Retinal pigment epithelial cell (primary cell): Measurements from ENCODE around the gene G2E3.
"Not testable (repeated sequence)": the region's sequence is repeated elsewhere in the genome, so short reads cannot be mapped to it uniquely, and the experiment has no call there.

Experiments
- DNase-seq: peaks from one replicate; pipeline ENCODE4 v3.0.0-alpha.2; 2010; ENCODE audit warnings: low read depth
- H3K4me3 ChIP-seq: 2 replicates; pipeline ENCODE4 v1.5.1; 2011; ENCODE audit warnings: mild to moderate bottlenecking, low read length, control low read depth, moderate library complexity
- TF ChIP-seq, protein P1 (sequence below): conservative IDR thresholded peaks from 2 replicates; pipeline ENCODE4 v1.5.1; 2011; ENCODE audit warnings: low read depth, low read length, control low read depth, inconsistent platforms

G2E3 gene

DNA sequence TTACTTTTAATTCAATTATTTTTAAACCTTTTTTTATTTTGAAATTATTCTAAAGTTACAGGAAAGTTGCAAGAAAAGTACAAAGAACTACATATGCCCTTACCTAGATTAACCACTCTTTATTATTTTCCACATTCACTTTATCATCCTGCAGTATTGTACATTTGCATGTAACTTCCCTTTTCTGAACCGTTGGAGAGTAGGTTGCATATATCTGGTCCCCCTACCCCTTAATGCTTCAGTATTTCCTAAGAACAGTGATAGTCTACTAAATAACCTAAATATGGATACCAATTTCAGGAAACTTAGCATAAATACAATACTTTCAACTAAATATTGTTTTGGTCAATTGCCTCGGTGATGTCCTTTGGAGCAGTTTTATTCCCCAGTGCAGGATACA, 15.0 kb downstream of the G2E3 start:
- DNase-seq: no peak
- TF ChIP-seq, protein P1, sequence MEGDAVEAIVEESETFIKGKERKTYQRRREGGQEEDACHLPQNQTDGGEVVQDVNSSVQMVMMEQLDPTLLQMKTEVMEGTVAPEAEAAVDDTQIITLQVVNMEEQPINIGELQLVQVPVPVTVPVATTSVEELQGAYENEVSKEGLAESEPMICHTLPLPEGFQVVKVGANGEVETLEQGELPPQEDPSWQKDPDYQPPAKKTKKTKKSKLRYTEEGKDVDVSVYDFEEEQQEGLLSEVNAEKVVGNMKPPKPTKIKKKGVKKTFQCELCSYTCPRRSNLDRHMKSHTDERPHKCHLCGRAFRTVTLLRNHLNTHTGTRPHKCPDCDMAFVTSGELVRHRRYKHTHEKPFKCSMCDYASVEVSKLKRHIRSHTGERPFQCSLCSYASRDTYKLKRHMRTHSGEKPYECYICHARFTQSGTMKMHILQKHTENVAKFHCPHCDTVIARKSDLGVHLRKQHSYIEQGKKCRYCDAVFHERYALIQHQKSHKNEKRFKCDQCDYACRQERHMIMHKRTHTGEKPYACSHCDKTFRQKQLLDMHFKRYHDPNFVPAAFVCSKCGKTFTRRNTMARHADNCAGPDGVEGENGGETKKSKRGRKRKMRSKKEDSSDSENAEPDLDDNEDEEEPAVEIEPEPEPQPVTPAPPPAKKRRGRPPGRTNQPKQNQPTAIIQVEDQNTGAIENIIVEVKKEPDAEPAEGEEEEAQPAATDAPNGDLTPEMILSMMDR: no peak
- H3K4me3 ChIP-seq: no peak overlapping the region

DNA sequence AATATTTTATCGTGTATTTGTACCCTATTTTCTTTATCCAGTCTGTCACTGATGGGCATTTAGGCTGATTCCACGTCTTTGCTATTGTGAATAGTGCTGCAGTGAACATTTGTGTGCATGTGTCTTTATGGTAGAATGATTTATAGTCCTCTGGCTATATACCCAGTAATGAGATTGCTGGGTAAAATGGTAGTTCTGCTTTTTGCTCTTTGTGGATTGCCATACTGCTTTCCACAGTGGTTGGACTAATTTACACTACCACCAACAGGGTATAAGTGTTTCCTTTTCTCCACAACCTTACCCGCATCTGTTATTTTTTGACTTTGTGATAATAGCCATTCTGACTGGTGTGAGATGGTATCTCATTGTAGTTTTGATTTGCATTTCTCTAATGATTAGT, 15.8 kb downstream of the G2E3 start:
- H3K4me3 ChIP-seq, DNase-seq: not testable (repeated sequence)

DNA sequence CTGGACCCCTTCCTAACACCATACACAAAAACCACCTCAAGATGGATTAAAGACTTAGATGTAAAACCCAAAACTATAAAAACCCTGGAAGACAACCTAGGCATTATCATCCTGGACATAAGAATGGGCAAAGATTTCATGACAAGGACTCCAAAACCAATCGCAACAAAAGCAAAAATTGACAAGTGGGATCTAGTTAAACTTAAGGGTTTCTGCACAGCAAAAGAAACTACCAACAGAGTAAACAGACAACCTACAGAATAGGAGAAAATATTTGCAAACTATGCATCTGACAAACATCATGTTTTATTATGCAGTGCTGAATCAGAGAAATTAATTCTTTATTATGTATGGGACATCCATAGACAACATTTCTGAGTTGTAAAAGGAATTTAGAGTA, 17.4 kb downstream of the G2E3 start:
- not testable (repeated sequence) for H3K4me3 ChIP-seq, DNase-seq

DNA sequence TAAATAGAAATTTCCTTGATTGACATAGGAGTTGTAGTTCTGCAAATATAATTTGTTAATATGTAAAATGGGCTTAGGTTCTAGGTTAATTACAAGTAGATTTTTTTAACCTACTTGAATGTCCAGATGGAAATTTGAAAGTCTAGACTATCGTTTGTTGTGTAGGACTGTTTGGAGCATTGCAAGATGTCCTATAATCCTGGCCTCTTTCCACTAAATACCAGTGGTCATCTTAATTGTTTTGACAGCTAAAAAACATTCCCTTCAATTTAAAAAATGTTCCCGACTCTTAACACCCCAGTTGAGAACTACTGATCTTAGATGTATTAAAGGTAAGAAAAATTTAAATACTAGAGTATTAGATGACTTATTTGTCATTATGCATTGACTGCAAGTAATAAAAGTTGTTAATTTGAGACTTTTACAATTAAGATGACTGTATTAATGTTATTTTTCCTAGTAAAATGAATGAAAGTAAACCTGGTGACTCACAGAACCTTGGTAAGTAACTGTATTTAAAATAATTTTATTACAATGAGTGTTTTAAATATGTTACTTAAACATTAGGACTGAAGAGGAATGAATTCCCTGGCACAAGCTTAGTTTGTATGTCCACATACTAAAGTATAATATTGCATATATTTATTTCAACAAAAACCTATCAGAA, 21.8 kb downstream of the G2E3 start:
- no peak overlapping the region for H3K4me3 ChIP-seq
- TF ChIP-seq, protein P1: no peak
- DNase-seq: no peak

DNA sequence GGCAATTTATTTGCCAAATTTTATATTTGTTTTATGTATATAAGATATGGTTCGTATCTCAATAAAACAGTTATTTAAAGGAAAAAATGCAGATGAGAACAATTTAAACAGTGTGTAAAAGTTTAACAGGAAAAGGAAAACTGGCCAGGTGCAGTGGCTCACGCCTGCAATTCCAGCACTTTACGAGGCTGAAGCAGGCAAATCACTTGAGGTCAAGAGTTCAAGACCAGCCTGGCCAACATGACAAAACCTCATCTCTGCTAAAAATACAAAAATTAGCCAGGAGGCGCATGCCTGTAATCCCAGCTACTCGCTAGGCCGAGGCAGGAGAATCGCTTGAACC, 22.3 kb downstream of the G2E3 start:
- no peak overlapping the region for H3K4me3 ChIP-seq
- TF ChIP-seq, protein P1: no peak
- DNase-seq: no peak

DNA sequence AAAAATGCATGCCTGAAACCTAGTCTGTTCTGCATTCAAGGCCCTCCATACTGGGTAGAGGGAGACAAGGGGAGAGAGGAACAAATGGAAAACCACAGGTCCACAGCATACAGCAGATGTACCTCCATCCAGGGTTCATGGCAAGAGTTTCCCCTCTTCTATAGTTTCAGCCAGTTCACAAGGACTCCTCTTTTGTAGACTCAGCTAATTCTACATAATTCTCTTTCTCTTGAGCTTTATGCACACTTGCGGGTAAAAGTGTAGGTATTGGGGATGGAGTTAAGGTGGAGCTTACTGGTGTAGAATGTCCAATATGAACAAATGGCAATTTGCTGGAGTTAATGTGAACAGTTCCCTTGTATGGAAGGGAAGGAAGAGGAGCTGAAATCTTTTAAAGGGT, 23.4 kb downstream of the G2E3 start:
- no peak for DNase-seq
- TF ChIP-seq, protein P1: no peak
- H3K4me3 ChIP-seq: no peak overlapping the region

DNA sequence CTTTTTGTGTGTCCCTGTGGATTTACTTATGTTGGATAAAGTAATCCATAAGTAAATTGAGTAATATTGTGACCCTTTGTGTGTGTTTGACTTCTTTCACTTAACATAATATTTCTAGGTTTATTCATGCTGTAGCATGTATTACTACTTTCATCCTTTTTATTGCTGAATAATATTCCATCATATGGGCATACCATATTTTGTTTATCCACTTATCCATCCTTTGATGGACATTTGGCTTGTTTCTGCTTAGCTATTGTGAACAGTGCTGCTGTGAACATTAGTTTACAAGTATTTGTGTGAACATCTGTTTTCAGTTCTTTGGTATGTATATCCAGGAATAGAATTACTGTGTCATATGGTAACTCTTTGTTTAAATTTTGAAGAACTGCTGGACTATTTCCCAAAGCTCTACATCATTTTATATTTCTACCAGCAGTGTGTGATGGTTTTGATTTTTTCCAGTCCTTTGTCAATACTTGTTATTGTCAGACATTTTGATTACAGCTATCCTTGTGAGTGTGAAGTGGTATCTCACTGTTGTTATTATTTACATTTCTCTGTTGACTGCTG, 25.2 kb downstream of the G2E3 start:
- no peak for DNase-seq
- TF ChIP-seq, protein P1: no peak
- no peak overlapping the region for H3K4me3 ChIP-seq

DNA sequence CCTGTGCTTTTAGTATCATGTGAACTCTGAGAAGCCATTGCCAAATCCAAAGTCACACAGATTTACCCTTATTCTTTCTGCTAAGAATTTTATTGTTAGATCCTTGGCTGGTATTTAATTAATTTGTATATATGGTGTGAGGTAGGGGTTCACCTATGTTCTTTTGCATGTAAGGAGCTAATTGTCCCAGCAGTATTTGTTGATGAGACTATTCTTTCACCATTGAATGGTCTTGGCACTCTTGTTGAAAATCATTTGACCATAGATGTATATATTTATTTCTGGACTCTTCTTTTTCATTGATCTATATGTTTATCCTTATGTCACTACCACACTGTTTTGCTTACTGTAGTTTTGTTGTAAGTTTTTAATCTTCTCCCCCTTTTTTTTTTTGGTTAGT, 26.2 kb downstream of the G2E3 start:
- no peak for DNase-seq
- H3K4me3 ChIP-seq: no peak overlapping the region
- TF ChIP-seq, protein P1: no peak
